HG03095 (cell line): ENCODE data around the gene ALCAM.
A peak's percentile ranks its signal among the peaks of the same experiment; 100 is the strongest.
"Not testable (repeated sequence)": the region's sequence is repeated elsewhere in the genome, so short reads cannot be mapped to it uniquely, and the experiment has no call there.

ENCODE experiments used
- ATAC-seq: cut with Tn5 transposase; IDR thresholded peaks from one replicate; pipeline ENCODE4 v1.9.1; 2021; ENCODE audit warnings: moderate library complexity; ENCODE audit not compliant: unreplicated experiment

Gene ALCAM

GRCh38 chr3:105385819-105386508 lies 19.3 kb downstream of the ALCAM start:
- peak; percentile 73 for ATAC-seq

- ATAC-seq = no peak
These were observed 20.5 kb downstream of the ALCAM start for GRCh38 chr3:105387122-105387751.

- no peak for ATAC-seq
These were observed 21.5 kb downstream of the ALCAM start for GRCh38 chr3:105388176-105388575.

- not testable (repeated sequence) for ATAC-seq
These were observed 23.1 kb downstream of the ALCAM start for GRCh38 chr3:105389759-105390158.

GRCh38 chr3:105392598-105392997 lies 25.9 kb downstream of the ALCAM start:
- not testable (repeated sequence) for ATAC-seq

- ATAC-seq = no peak
These were observed 27.5 kb downstream of the ALCAM start for GRCh38 chr3:105394177-105394576.

GRCh38 chr3:105397974-105398373 lies 31.3 kb downstream of the ALCAM start:
- no peak for ATAC-seq

GRCh38 chr3:105398437-105398836 lies 31.7 kb downstream of the ALCAM start:
- ATAC-seq = no peak

- ATAC-seq = no peak
These were observed 32.4 kb downstream of the ALCAM start for GRCh38 chr3:105399062-105399461.

GRCh38 chr3:105399611-105400010 lies 32.9 kb downstream of the ALCAM start:
- ATAC-seq = no peak

- no peak for ATAC-seq
These were observed 34.5 kb downstream of the ALCAM start for GRCh38 chr3:105401254-105401653.

- ATAC-seq = no peak
These were observed 35.0 kb downstream of the ALCAM start for GRCh38 chr3:105401691-105402149.

GRCh38 chr3:105402287-105402801 lies 35.6 kb downstream of the ALCAM start:
- no peak for ATAC-seq

- not testable (repeated sequence) for ATAC-seq
These were observed 36.3 kb downstream of the ALCAM start for GRCh38 chr3:105403034-105403433.

- ATAC-seq = no peak
These were observed 39.6 kb downstream of the ALCAM start for GRCh38 chr3:105406268-105406667.

- ATAC-seq = no peak
These were observed 42.7 kb downstream of the ALCAM start for GRCh38 chr3:105409364-105409763.

GRCh38 chr3:105413343-105413887 lies 46.7 kb downstream of the ALCAM start:
- ATAC-seq = no peak

- ATAC-seq = no peak
These were observed 48.1 kb downstream of the ALCAM start for GRCh38 chr3:105414841-105415240.

GRCh38 chr3:105415951-105416350 lies 49.2 kb downstream of the ALCAM start:
- no peak for ATAC-seq

GRCh38 chr3:105417525-105418289 lies 51.0 kb downstream of the ALCAM start:
- no peak for ATAC-seq

GRCh38 chr3:105422645-105423044 lies 55.9 kb downstream of the ALCAM start:
- ATAC-seq = no peak
